Fibroblast of skin of left quadriceps (primary cell): ENCODE data around the gene NPHS1.
"Not testable (repeated sequence)": the region's sequence is repeated elsewhere in the genome, so short reads cannot be mapped to it uniquely, and the experiment has no call there.

ENCODE experiments used
- DNase-seq, 2 experiments: peaks; one replicate each; pipeline ENCODE4 v3.0.0-alpha.2; 2013; ENCODE audit warnings: low read depth in 2 of 2

Gene NPHS1

GRCh38 chr19:35851213-35852028 is 883 bp downstream of the NPHS1 start:
- no peak for DNase-seq

DNA sequence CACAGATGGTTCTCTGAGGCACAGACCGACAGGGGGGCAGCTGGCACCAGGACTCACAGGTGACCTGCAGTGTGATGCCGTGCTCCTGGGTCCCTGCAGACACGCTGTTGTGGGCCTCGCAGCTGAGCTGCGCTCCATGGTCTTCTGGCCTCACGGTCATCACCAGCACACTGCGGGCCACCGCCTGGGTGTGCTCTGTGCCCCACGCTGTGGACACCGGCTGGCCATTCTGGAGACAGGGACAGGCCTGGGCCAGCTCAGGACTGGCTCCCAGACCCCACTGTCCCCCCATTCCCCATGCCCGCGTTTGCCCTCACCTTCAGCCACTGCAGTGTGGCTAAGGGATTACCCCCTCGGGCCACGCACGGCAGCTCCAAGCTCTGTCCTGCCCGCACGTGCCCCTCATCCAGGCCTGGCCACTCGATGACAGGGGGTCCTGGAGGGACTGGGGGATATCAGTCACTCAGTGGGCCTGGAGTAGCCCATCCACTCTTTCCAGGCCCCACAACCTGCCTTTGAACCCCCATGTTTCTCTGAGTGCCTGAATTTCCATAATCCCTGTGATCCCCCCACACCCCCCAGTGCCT is 3.3 kb downstream of the NPHS1 start:
- no peak for DNase-seq

GRCh38 chr19:35848486-35848885 is 3.8 kb downstream of the NPHS1 start:
- no peak for DNase-seq

GRCh38 chr19:35847911-35848310 is 4.4 kb downstream of the NPHS1 start:
- DNase-seq, result no peak

DNA sequence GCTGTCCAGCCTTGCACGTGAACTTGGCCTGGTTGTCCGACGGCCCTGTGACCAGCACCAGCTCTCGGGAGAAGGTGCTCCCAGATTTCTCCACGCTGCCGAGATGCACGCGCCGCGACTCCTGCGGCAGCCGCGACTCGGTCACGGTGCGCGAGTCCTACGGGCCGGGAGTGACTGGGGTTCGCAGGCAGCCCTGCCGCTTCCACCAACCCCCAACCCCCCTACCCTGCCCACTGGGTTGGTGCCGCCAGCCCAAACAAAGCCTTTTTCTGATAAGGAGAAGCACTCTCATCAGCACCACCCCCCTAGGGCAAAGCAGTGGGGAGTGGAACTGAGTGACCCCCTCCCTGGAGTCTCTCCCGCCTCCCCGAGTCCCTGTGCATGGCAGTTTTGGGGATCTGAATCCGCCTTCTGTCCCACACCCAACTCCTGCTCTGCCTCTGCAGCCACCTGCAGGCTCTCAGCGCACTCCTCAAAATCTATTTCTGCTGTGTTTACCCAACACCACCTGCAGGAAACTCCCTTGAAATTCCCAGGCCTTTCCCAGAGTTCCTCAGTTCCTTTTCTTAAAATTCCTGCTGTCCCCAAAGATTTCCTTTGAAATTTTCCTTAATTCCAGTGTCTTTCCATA is 6.2 kb downstream of the NPHS1 start:
- DNase-seq, result no peak

DNA sequence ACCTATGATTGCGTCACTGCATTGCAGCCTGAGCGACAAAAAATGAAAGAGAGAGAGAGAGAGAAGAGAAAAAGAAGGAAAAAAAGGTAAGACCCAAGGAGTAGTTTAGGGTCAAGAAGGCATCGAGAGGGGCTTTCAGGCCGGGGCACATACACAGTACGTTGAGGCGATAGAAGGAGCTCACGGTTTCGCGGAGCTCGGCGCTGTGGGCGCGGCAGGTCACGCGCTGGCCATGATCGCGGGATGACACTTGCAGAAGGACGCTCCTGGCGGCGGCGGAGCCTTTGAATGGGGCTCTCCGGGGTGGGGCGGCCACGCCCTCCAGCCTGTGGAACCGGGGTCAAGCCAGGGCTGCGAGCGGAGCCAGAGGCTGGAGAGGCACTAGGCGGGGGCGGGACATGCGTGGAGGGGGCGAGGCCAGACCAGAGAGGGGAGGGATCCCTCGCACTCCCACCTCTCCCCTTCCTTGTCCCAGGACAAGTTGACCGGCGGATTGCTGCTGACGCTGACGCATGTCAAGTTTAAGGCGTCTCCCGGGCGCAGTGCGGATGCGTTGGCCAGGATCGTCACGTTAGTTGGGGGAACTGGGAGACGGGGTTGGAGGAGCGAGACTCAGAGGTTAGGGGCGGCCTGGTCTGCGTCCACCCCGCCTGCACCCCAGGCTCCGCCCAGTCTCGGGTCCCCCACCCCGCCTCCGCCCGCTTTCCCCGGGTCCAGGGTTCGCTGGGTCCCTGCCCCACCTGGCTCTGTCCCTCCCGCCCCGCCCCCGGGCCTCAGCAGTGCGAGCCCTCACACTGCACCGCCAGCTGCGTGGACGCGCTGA is 6.9 kb downstream of the NPHS1 start:
- DNase-seq, result no peak

GRCh38 chr19:35844482-35845214 is 7.7 kb downstream of the NPHS1 start:
- DNase-seq, result no peak

DNA sequence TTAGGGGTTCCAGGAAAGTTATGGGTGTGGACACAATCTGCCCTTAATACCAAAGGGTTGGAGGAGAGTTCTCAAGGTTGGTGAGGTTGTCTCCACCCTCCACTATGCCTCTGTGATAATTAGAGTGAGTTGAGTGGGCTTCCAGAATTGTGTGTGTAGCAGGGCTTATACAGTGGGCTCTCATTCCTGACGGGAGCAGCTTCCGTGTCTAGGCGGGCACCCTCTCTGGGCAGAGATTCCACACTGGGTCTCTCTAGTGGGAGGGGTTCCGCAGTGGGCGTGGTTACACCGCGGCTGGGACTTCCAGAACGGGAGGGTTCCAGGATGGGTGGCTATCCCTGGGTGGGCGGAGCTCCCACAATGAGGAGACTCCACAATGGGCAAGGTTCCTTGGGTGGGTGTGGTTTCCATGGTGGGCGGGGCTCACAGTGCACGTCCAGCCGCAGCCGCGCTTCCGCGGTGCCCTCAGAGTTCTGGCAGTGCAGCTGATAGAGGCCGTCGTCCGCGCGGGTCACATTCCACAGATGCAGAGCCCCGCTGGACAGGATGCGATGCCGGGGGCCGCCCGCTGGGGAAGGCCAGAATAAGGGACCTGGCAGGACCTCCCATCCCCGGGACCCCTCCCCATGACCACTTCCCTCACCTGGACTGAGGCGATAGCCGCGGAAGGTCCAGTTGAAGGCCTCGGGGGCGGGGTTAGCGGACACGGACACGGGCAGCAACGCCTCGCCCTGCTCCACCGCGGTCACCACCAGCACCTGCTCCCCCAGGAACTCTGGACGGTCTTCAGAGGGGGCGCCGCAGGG is 8.4 kb downstream of the NPHS1 start:
- DNase-seq, result no peak

DNA sequence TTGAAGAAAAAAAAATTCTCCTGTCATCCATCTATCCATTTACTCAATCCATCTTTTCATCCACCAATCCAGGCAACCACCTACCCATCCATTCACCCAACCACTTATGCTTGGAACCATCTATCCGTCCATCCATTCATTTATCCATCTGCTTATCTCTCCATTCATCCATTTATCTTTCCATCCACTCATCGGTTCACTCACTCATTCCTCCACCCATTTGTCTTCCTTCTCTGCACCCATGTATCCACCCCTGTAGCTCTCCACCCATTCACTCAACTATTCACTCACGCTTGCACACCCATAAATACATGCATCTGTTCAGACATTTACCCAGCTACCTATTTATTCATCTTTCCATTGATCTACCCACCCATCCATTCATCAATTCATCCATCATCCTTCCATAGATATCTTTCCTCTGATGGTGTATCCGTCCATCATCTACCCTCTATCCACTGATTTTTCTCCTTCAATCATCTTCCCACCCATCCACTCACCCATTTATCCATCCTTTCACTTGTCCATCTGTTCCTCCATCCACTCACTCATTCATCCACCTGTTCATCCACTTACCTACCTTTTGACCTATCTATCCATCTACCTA is 9.5 kb downstream of the NPHS1 start:
- no peak for DNase-seq

GRCh38 chr19:35841961-35842595 is 10.2 kb downstream of the NPHS1 start:
- DNase-seq, result no peak

DNA sequence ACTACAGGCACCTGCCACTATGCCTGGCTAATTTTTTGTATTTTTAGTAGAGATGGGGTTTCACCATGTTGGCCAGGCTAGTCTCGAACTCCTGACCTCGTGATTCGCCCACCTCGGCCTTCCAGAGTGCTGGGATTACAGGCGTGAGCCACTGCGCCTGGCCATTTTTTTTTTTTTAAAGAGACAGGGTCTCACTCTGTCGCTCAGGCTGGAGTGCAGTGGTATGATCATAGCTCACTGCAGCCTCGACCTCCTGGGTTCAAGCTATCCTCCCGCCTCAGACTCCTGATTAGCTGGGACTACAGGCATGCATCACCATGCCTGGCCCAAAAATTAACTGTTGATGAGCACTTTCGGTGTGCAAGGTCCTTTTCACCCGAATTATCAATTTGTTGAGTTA is 16.2 kb downstream of the NPHS1 start:
- DNase-seq, result not testable (repeated sequence)

GRCh38 chr19:35833972-35834371 is 18.3 kb downstream of the NPHS1 start:
- DNase-seq, result no peak

GRCh38 chr19:35832054-35832453 is 20.2 kb downstream of the NPHS1 start:
- DNase-seq, result no peak

DNA sequence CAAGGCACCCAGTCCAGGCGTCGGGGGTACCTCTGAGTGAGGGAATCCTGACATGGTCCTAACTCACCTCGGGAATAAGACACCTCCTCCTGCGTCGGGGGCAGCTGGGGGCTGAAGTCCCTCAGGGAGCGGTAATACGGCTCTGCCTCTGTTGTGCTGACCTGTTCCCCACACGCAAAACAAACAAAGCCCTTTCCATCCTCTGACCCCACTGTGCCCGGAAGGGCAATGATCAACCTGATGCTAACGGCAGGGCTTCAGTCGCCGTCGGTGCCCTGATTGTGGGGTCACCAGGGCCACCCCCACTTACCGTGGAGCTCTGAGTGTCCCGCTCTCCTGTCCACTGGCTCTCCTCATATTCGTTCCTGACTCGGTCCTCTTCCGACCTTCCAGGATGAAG is 21.3 kb downstream of the NPHS1 start:
- DNase-seq, result no peak

GRCh38 chr19:35828692-35829301 is 23.5 kb downstream of the NPHS1 start:
- peak; percentile 28 to 30 for DNase-seq

DNA sequence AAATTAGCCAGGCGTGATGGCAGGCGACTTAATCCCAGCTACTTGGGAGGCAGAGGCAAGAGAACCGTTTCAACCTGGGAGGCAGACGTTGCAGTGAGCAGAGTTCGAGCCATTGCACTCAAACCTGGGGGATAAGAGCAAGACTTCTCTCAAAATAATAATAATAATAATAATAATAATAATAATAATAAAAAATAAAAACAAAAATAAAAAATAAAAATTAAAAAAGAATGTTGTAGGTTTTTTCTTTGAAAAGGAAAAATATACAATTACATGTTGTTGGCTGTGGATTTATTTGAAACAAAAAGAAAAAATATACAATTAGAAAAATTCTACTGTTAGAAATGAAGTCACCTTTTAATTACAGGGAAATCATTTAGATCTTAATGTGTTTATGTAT is 28.2 kb downstream of the NPHS1 start:
- no peak for DNase-seq

GRCh38 chr19:35822579-35822978 is 29.7 kb downstream of the NPHS1 start:
- DNase-seq, result no peak

DNA sequence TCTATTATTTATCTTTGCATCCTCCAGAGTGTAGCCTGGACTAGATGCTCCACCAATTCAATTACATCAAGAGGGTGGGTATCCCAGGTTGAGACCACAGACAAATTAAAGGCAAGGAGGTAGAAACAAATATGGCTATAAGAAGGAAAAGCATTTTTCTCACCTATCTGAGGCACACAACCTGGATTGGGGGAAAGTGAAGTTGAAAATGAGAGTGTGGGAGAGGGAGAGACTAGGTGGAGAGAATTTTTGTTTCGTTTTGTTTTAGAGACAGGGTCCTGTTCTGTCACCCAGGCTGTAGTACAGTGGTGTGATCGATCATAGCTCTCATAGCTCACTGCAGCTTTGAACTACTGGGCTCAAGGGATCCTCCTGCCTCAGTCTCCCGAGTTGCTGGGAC is 33.9 kb downstream of the NPHS1 start:
- no peak for DNase-seq

GRCh38 chr19:35816846-35817245 is 35.5 kb downstream of the NPHS1 start:
- no peak for DNase-seq
